Right cardiac atrium (tissue), 5 donors: ENCODE data around the gene THRB. TPM values are rescaled to one million over a fixed set of nuclear protein-coding genes. Genes with fewer than 3 reads are reported as not detected.
"Not testable (repeated sequence)": the region's sequence is repeated elsewhere in the genome, so short reads cannot be mapped to it uniquely, and the experiment has no call there.

Experiments
- ATAC-seq, 2 donors: fragments of 200-7000 bp; cut with Tn5 transposase; one replicate each; pipeline versions ENCODE4 v1.8.0 to v1.9.1; 2020; ENCODE audit warnings: moderate library complexity in 2 of 2, mild to moderate bottlenecking in 1 of 2
- DNase-seq, 3 donors: peaks; one replicate each; pipeline ENCODE4 v3.0.0-alpha.2; 2020
- H3K27ac ChIP-seq: one replicate; pipeline ENCODE4 v1.5.1; 2013; ENCODE audit warnings: mild to moderate bottlenecking, low read length, control low read depth, moderate library complexity
- H3K27me3 ChIP-seq: one replicate; pipeline ENCODE4 v1.6.1; 2013; ENCODE audit not compliant: control insufficient read depth, insufficient read depth
- H3K4me1 ChIP-seq: one replicate; pipeline ENCODE4 v1.6.1; 2013; ENCODE audit warnings: low read length; ENCODE audit not compliant: control insufficient read depth, insufficient read depth
- H3K4me3 ChIP-seq: one replicate; pipeline ENCODE4 v1.5.1; 2013; ENCODE audit warnings: low read length, control low read depth
- H3K9me3 ChIP-seq: one replicate; pipeline ENCODE4 v1.6.1; 2013; ENCODE audit warnings: low read length; ENCODE audit not compliant: control insufficient read depth
- WGBS: extraction: QIAGEN DNeasy Blood & Tissue Kit; methylation state at CpG from one replicate; pipeline ENCODE4 v1.1.7; 2013; 5-methylcytosine and 5-hydroxymethylcytosine counted together
- intact Hi-C, 4 donors: fragments of 100-400 bp; cut with DNase I; formaldehyde crosslinking; loops; one replicate each; pipeline versions ENCODE4 v1.11.0 to v1.14.0; 2022 to 2023
- polyA plus RNA-seq: library from polyadenylated mRNA; stranded (reverse); fragments of 200-250 nt; gene quantifications from one replicate; pipeline ENCODE4 v1.2.3, GENCODE V29; 2013
- total RNA-seq, 4 donors: library from RNA; stranded (reverse); fragmentation: NEBNext Ultra II Directional; extraction: Animal tissue kit (Norgen Biotek cat#: 25700); gene quantifications; one replicate each; pipeline ENCODE4 v1.2.1, GENCODE V29; 2021
- donor health status: healthy with polysubstance abuse.
- donor health status: DM: no; HTN: yes; CAD: no.
- donor health status: DM: no; HTN: no; CAD: no.
- donor health status: DM: no; HTN: yes; CAD: no; lungs with severe emphysema.
- donor health status: DM: yes; HTN: yes; CAD: no.

The THRB gene
- total and polyA plus RNA-seq, 5 donors = 5.3 to 25.0 (median 18.5) TPM

- intact Hi-C loops, DNase-seq: not testable (repeated sequence)
- WGBS = 85% methylated on average over 1 of the region's 1 CpG
These were observed 73.8 kb downstream of the THRB start for GRCh38 chr3:24420829-24421228.

GRCh38 chr3:24420224-24420623 lies 74.4 kb downstream of the THRB start:
- H3K27ac ChIP-seq = no peak overlapping the region
- intact Hi-C loops = no loop called here
- peaks cover 3% of the 10 kb centered on the region for H3K4me1 ChIP-seq
- H3K27me3 ChIP-seq = no peaks in the 10 kb centered on the region
- H3K4me3 ChIP-seq = no peak overlapping the region
- peak in 1 of 2 donors; percentile 36 for ATAC-seq
- H3K9me3 ChIP-seq = no peaks in the 10 kb centered on the region
- DNase-seq = no peak
- WGBS = 66% methylated on average over 2 of the region's 2 CpGs

More at GRCh38 chr3:24420829-24421228, 73.8 kb downstream of the THRB start:
- H3K9me3 ChIP-seq, H3K4me1 ChIP-seq, H3K27ac ChIP-seq, H3K27me3 ChIP-seq, H3K4me3 ChIP-seq, ATAC-seq: not testable (repeated sequence)

DNA sequence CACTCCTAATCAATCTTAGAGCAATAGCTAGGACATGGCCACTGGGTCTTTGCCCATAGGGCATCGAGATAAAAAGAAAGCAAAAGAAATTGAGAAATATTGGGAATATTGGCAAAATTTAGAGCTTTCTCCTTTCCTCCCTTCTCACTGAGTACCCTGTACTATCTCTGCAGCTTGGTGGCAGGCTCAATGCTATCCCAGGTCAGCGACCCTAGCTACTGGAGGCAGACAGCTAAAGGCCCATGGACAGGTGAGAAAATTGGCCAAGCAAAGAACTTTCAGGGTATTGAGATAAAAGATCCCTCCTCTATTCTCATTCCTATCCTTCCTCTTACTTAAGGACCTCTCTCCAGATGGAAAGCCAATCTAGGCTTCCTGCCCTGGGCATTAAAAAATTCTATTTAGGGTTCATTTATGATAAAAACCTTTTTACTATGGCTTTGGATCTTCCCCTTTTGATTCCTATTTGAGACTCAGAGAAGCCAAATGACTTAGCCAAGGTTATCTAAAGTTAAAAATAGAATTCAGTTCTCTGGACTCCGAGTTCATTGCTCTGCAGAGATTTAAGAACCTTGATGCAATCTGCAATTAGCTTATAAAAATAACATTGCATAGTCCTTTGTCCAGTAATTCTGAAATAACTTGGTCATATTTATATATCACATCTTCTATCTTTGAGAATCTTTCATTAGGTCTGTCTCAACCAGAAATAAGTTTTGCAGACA lies 75.4 kb downstream of the THRB start:
- whole genome bisulfite sequencing = 62% methylated on average over 3 of the region's 3 CpGs
- Histone ChIP-seq H3K27me3 (no peaks in the 10 kb centered on the region), H3K4me3 (no peak overlapping the region), H3K27ac (peak overlapping the region; percentile 75), H3K9me3 (no peaks in the 10 kb centered on the region), H3K4me1 (peaks cover 5% of the 10 kb centered on the region)
- DNase-seq (peak in 1 of 3 donors; percentile 38), ATAC-seq (peak in 1 of 2 donors; percentile 49)
- intact Hi-C loops = no loop called here

- no peaks in the 10 kb centered on the region for H3K27me3 ChIP-seq
- no peak for DNase-seq
- 78% methylated on average over 2 of the region's 2 CpGs for WGBS
These were observed 76.9 kb downstream of the THRB start for GRCh38 chr3:24417730-24418129.

GRCh38 chr3:24416224-24416623 lies 78.4 kb downstream of the THRB start:
- Histone ChIP-seq H3K4me3 (no peak overlapping the region), H3K4me1 (peaks cover 5% of the 10 kb centered on the region), H3K27me3 (no peaks in the 10 kb centered on the region), H3K9me3 (no peaks in the 10 kb centered on the region), H3K27ac (no peak overlapping the region)
- ATAC-seq (no peak), DNase-seq (no peak)
- intact Hi-C loops = no loop called here
- 79% methylated on average over 4 of the region's 4 CpGs for WGBS

More at GRCh38 chr3:24417730-24418129, 76.9 kb downstream of the THRB start:
- H3K4me1 ChIP-seq = peaks cover 5% of the 10 kb centered on the region
- intact Hi-C loops = no loop called here
- no peak for ATAC-seq
- no peaks in the 10 kb centered on the region for H3K9me3 ChIP-seq
- no peak overlapping the region for H3K4me3 ChIP-seq
- H3K27ac ChIP-seq = peak overlapping the region; percentile 13

- H3K27ac ChIP-seq = no peak overlapping the region
- no peak for ATAC-seq
- no peaks in the 10 kb centered on the region for H3K9me3 ChIP-seq
- H3K4me1 ChIP-seq = peaks cover 5% of the 10 kb centered on the region
- intact Hi-C loops = no loop called here
- 94% methylated on average over 3 of the region's 3 CpGs for WGBS
- H3K27me3 ChIP-seq = no peaks in the 10 kb centered on the region
- H3K4me3 ChIP-seq = no peak overlapping the region
- no peak for DNase-seq
These were observed 78.8 kb downstream of the THRB start for GRCh38 chr3:24415824-24416223.

- H3K4me3 ChIP-seq, H3K27ac ChIP-seq, H3K4me1 ChIP-seq, ATAC-seq, intact Hi-C loops, H3K27me3 ChIP-seq, H3K9me3 ChIP-seq, DNase-seq: not testable (repeated sequence)
- WGBS = 85% methylated on average over 5 of the region's 5 CpGs
These were observed 81.0 kb downstream of the THRB start for GRCh38 chr3:24413662-24414061.

GRCh38 chr3:24410860-24411259 lies 83.8 kb downstream of the THRB start:
- H3K27ac ChIP-seq = no peak overlapping the region
- intact Hi-C loops = no loop called here
- peaks cover 2% of the 10 kb centered on the region for H3K4me1 ChIP-seq
- DNase-seq = no peak
- no peaks in the 10 kb centered on the region for H3K27me3 ChIP-seq
- no peaks in the 10 kb centered on the region for H3K9me3 ChIP-seq
- no peak overlapping the region for H3K4me3 ChIP-seq
- no peak for ATAC-seq
- 88% methylated on average over 3 of the region's 3 CpGs for WGBS

DNA sequence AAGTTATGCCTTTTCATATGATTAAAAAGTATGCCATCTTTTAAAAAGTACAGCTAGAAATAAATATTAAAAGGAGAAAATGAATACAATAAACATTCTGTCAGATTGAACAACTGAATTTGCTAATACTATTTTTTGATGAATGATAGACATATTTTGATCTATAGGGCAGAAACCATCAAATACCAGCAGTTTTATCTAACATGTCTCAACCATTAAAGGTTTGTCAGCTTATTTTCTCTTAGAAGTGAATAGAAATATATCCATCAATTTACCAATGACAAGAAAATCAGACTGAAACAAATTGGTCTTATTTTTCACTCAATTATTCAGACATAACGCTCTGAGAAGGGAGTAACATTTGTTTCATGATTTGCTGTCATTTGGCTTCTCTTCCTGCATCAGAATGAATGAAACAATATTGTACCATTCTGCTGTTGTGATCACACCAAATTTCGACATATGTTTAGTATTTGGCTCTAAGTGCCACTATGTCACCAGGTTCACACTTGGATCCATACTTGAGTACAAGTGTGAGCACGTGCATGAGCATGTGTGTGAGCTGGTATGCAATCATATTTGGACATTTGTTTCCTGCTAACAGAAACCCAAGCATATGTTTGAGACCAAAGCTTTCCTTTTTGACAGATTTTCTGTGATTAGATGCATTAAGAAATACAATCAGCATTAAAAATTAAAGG lies 86.5 kb downstream of the THRB start:
- H3K4me1 ChIP-seq = no peaks in the 10 kb centered on the region
- DNase-seq (no peak), ATAC-seq (no peak)
- H3K4me3 ChIP-seq = no peak overlapping the region
- WGBS = 50% methylated on average over 3 of the region's 3 CpGs
- no peaks in the 10 kb centered on the region for H3K27me3 ChIP-seq
- intact Hi-C loops = no loop called here
- H3K27ac ChIP-seq = no peak overlapping the region
- no peaks in the 10 kb centered on the region for H3K9me3 ChIP-seq

- no peak for DNase-seq
- 65% methylated on average over 4 of the region's 4 CpGs for WGBS
- H3K4me1 ChIP-seq = no peaks in the 10 kb centered on the region
- no peak overlapping the region for H3K4me3 ChIP-seq
- H3K27ac ChIP-seq = no peak overlapping the region
- intact Hi-C loops = no loop called here
- no peaks in the 10 kb centered on the region for H3K27me3 ChIP-seq
- H3K9me3 ChIP-seq = no peaks in the 10 kb centered on the region
- peak; percentile 44 to 84 for ATAC-seq
These were observed 87.8 kb downstream of the THRB start for GRCh38 chr3:24406900-24407299.

DNA sequence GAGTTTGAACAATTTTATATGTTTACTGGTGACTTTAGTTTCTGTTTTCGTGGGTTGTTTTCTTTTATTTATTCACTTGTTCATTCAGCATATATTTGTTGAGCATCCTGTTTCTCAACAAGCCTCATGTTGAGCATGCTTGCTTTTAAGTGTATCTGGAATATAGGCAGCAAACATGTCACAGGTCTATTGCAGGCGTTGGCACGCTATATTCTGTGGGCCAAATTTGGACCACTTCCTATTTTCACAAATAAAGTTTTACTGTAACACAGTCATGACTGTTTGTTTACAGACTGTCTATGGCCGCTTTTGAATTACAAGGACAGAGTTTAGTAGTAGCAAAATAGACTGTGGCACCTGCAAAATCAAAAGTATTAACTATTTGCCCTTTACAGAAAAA lies 89.6 kb downstream of the THRB start:
- ATAC-seq (no peak), DNase-seq (no peak)
- intact Hi-C loops = no loop called here
- 88% methylated on average over 4 of the region's 4 CpGs for WGBS
- Histone ChIP-seq H3K27ac (no peak overlapping the region), H3K4me1 (no peaks in the 10 kb centered on the region), H3K4me3 (no peak overlapping the region), H3K27me3 (no peaks in the 10 kb centered on the region), H3K9me3 (no peaks in the 10 kb centered on the region)
